ENCODE results near the gene GAREM1. TPM values are rescaled to one million over a fixed set of nuclear protein-coding genes. Genes with fewer than 3 reads are reported as not detected.

GAREM1 gene
- total RNA-seq, 1 experiment from 2014 or later, result 1.8 TPM

GRCh38 chr18:32424696-32425095, 46.0 kb downstream of the GAREM1 start:
- no peaks in the 10 kb centered on the region for H4K20me1 ChIP-seq (ENCODE audit: low read length)
- H3K36me3 ChIP-seq (ENCODE audit: low read depth, low read length), result no peaks in the 10 kb centered on the region
- H3K27me3 ChIP-seq (ENCODE audit: low read length), result no peaks in the 10 kb centered on the region
- H3K79me2 ChIP-seq (ENCODE audit: low read length), result no peaks in the 10 kb centered on the region
- H3K9me2 ChIP-seq (replicated peaks; ENCODE audit: low read length), result no peaks in the 10 kb centered on the region
- H3K4me2 ChIP-seq (ENCODE audit: low read length), result no peak overlapping the region
- H3F3A ChIP-seq (ENCODE audit: low read length, unreplicated experiment), result no peaks in the 10 kb centered on the region
- no peaks in the 10 kb centered on the region for H3K9me3 ChIP-seq (ENCODE audit: low read length)
- no peak overlapping the region for H3K9ac ChIP-seq (ENCODE audit: low read length)
- no peak for DNase-seq
- H2AFZ ChIP-seq (ENCODE audit: low read length), result no peak overlapping the region
- POLR2A ChIA-PET (ENCODE audit: unreplicated experiment), result no interaction called here
- intact Hi-C loops (cut with micrococcal nuclease), result no loop called here
- no TSS peak for BruUV-seq (replicated peaks)
- no peak overlapping the region for H3K4me3 ChIP-seq (ENCODE audit: low read length)
- no peak overlapping the region for H3K27ac ChIP-seq (ENCODE audit: low read length)
- TF ChIP-seq CTCF (conservative IDR thresholded peaks at IDR 0.05; ENCODE audit: low read depth, low read length) (no peak), EZH2 (IDR thresholded peaks at IDR 0.05; ENCODE audit: low read length, unreplicated experiment) (no peak), EZH2phosphoT487 (IDR thresholded peaks at IDR 0.05; ENCODE audit: borderline replicate concordance, low read length) (no peak)
- H3K4me1 ChIP-seq (ENCODE audit: insufficient read depth, low read length), result 0 out of 2 replicates have a peak, but pooled peaks cover 3% of the 10 kb centered on the region
- ATAC-seq, result no peak
- CTCF ChIA-PET, result no interaction called here

- H2AFZ ChIP-seq (ENCODE audit: low read length), result no peak overlapping the region
- ChIA-PET POLR2A (ENCODE audit: unreplicated experiment) (no interaction called here), CTCF (no interaction called here)
- intact Hi-C loops (cut with micrococcal nuclease), result no loop called here
- ATAC-seq (no peak), DNase-seq (no peak)
- no peaks in the 10 kb centered on the region for H3F3A ChIP-seq (ENCODE audit: low read length, unreplicated experiment)
- H3K4me3 ChIP-seq (ENCODE audit: low read length), result no peak overlapping the region
- no peak overlapping the region for H3K9ac ChIP-seq (ENCODE audit: low read length)
- H3K27me3 ChIP-seq (ENCODE audit: low read length), result no peaks in the 10 kb centered on the region
- no peaks in the 10 kb centered on the region for H3K9me2 ChIP-seq (replicated peaks; ENCODE audit: low read length)
- TF ChIP-seq EZH2 (IDR thresholded peaks at IDR 0.05; ENCODE audit: low read length, unreplicated experiment) (no peak), CTCF (conservative IDR thresholded peaks at IDR 0.05; ENCODE audit: low read depth, low read length) (no peak), EZH2phosphoT487 (IDR thresholded peaks at IDR 0.05; ENCODE audit: borderline replicate concordance, low read length) (no peak)
- H3K79me2 ChIP-seq (ENCODE audit: low read length), result no peaks in the 10 kb centered on the region
- H3K4me1 ChIP-seq (ENCODE audit: insufficient read depth, low read length), result 0 out of 2 replicates have a peak, but pooled peaks cover 3% of the 10 kb centered on the region
- no peaks in the 10 kb centered on the region for H3K36me3 ChIP-seq (ENCODE audit: low read depth, low read length)
- no peaks in the 10 kb centered on the region for H3K9me3 ChIP-seq (ENCODE audit: low read length)
- BruUV-seq (replicated peaks), result no TSS peak
- H3K4me2 ChIP-seq (ENCODE audit: low read length), result no peak overlapping the region
- H3K27ac ChIP-seq (ENCODE audit: low read length), result no peak overlapping the region
- no peaks in the 10 kb centered on the region for H4K20me1 ChIP-seq (ENCODE audit: low read length)
These were observed 47.5 kb downstream of the GAREM1 start for GRCh38 chr18:32422978-32423740.

GRCh38 chr18:32422201-32422600, 48.5 kb downstream of the GAREM1 start:
- Histone ChIP-seq H3K4me2 (ENCODE audit: low read length) (no peak overlapping the region), H3K27me3 (ENCODE audit: low read length) (no peaks in the 10 kb centered on the region), H3K36me3 (ENCODE audit: low read depth, low read length) (no peaks in the 10 kb centered on the region), H3K4me1 (ENCODE audit: insufficient read depth, low read length) (0 out of 2 replicates have a peak, but pooled peaks cover 3% of the 10 kb centered on the region), H4K20me1 (ENCODE audit: low read length) (no peaks in the 10 kb centered on the region), H3K27ac (ENCODE audit: low read length) (no peak overlapping the region), H2AFZ (ENCODE audit: low read length) (no peak overlapping the region), H3K4me3 (ENCODE audit: low read length) (no peak overlapping the region), H3F3A (ENCODE audit: low read length, unreplicated experiment) (no peaks in the 10 kb centered on the region), H3K9ac (ENCODE audit: low read length) (no peak overlapping the region), H3K9me3 (ENCODE audit: low read length) (no peaks in the 10 kb centered on the region), H3K9me2 (replicated peaks; ENCODE audit: low read length) (no peaks in the 10 kb centered on the region), H3K79me2 (ENCODE audit: low read length) (no peaks in the 10 kb centered on the region)
- intact Hi-C loops (cut with micrococcal nuclease), result no loop called here
- ChIA-PET CTCF (no interaction called here), POLR2A (ENCODE audit: unreplicated experiment) (no interaction called here)
- no peak for TF ChIP-seq EZH2phosphoT487 (IDR thresholded peaks at IDR 0.05; ENCODE audit: borderline replicate concordance, low read length)
- no peak for TF ChIP-seq EZH2 (IDR thresholded peaks at IDR 0.05; ENCODE audit: low read length, unreplicated experiment)
- TF ChIP-seq CTCF (conservative IDR thresholded peaks at IDR 0.05; ENCODE audit: low read depth, low read length), result no peak
- ATAC-seq (no peak), DNase-seq (no peak)
- no TSS peak for BruUV-seq (replicated peaks)
